Subcutaneous abdominal adipose tissue (tissue), 5 donors: ENCODE measurements around the gene SLIT3.

ENCODE experiments used
- H3K27ac ChIP-seq: one replicate; pipeline ENCODE4 v1.7.0; 2013; ENCODE audit warnings: low read depth, mild to moderate bottlenecking, inconsistent platforms, low read length, moderate library complexity
- H3K27me3 ChIP-seq, 5 donors: one replicate each; pipeline ENCODE4 v1.7.0; 2013; ENCODE audit warnings: low read length in 5 of 5, inconsistent platforms in 1 of 5; ENCODE audit not compliant: control insufficient read depth in 5 of 5, insufficient read depth in 4 of 5
- H3K36me3 ChIP-seq, 5 donors: one replicate each; pipeline ENCODE4 v1.7.0; 2013; ENCODE audit warnings: low read length in 5 of 5; ENCODE audit not compliant: control insufficient read depth in 5 of 5, insufficient read depth in 5 of 5
- H3K4me1 ChIP-seq, 5 donors: one replicate each; pipeline ENCODE4 v1.7.0; 2013; ENCODE audit warnings: low read length in 5 of 5, mild to moderate bottlenecking in 3 of 5, moderate library complexity in 1 of 5; ENCODE audit not compliant: control insufficient read depth in 5 of 5, insufficient read depth in 5 of 5
- H3K4me3 ChIP-seq, 5 donors: one replicate each; pipeline ENCODE4 v1.7.0; 2013; ENCODE audit warnings: low read length in 5 of 5, low read depth in 1 of 5
- H3K9ac ChIP-seq, 5 donors: one replicate each; pipeline ENCODE4 v1.7.0; 2013; ENCODE audit warnings: low read length in 5 of 5, mild to moderate bottlenecking in 4 of 5, moderate library complexity in 3 of 5
- H3K9me3 ChIP-seq, 5 donors: one replicate each; pipeline ENCODE4 v1.7.0; 2013; ENCODE audit warnings: low read length in 5 of 5; ENCODE audit not compliant: control insufficient read depth in 5 of 5
- donor health status: healthy.
- donor health status: healthy.
- donor health status: healthy.
- donor health status: healthy.
- donor health status: healthy.

SLIT3 gene

DNA sequence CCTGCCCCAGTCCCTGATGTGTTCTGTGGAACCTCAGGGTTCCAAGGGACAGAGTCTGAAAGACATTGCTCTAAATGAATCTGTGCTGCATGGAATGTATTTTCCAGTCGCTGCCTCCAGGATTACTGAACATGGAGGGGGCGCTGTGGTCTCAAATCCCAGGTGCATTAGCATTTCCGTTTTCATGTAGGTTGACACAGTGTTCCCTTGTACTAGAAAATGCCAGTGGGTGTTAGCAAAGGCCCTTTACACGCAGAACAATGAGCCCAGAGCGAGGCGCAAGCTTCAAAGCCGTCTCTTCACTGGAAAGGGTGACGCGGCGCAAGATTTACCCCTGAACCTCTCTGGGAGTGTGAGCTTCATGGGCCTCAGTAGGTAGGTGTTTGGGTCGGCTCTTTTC lies 308.3 kb downstream of the SLIT3 start:
- Histone ChIP-seq H3K36me3 (no peaks in the 10 kb centered on the region), H3K9me3 (no peaks in the 10 kb centered on the region), H3K9ac (no peak overlapping the region), H3K27me3 (no peaks in the 10 kb centered on the region), H3K4me1 (peaks cover 4 to 14% (median 10%) of the 10 kb centered on the region in 5 donors), H3K27ac (no peak overlapping the region), H3K4me3 (no peak overlapping the region)

- no peak overlapping the region for H3K4me3 ChIP-seq
- H3K9me3 ChIP-seq: no peaks in the 10 kb centered on the region
- H3K9ac ChIP-seq: no peak overlapping the region
- H3K27me3 ChIP-seq: no peaks in the 10 kb centered on the region
- H3K4me1 ChIP-seq: peaks cover 4 to 14% (median 10%) of the 10 kb centered on the region in 5 donors
- H3K27ac ChIP-seq: no peak overlapping the region
- no peaks in the 10 kb centered on the region for H3K36me3 ChIP-seq
These were observed 308.9 kb downstream of the SLIT3 start for GRCh38 chr5:168992016-168992415.

DNA sequence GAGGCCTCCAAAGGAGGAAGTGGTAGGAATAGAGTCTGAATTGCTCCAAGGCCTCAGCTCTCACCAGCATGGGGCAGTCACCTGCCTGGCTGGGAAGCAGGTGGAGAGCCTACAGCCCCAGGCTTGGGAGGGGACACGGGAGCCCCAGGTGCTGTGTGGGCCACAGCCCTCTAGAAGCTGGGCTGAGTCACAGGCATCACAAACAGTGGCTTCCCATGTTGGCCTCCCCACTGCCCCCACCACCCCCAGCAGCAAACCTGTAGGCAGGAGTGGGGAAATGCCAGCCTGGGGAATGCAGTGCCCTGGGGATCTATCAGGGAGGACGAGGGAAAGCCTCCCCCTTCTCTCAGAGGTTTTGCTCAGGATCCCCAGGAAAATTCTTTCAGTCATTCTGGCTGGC lies 309.6 kb downstream of the SLIT3 start:
- H3K4me1 ChIP-seq: peaks cover 4 to 14% (median 10%) of the 10 kb centered on the region in 5 donors
- H3K9me3 ChIP-seq: no peaks in the 10 kb centered on the region
- no peak overlapping the region for H3K9ac ChIP-seq
- H3K27me3 ChIP-seq: no peaks in the 10 kb centered on the region
- H3K4me3 ChIP-seq: no peak overlapping the region
- H3K36me3 ChIP-seq: no peaks in the 10 kb centered on the region
- H3K27ac ChIP-seq: no peak overlapping the region

GRCh38 chr5:168990679-168991078 lies 310.3 kb downstream of the SLIT3 start:
- Histone ChIP-seq H3K9me3 (no peaks in the 10 kb centered on the region), H3K4me1 (peaks cover 4 to 14% (median 10%) of the 10 kb centered on the region in 5 donors), H3K27ac (no peak overlapping the region), H3K9ac (no peak overlapping the region), H3K36me3 (no peaks in the 10 kb centered on the region), H3K27me3 (no peaks in the 10 kb centered on the region), H3K4me3 (no peak overlapping the region)

DNA sequence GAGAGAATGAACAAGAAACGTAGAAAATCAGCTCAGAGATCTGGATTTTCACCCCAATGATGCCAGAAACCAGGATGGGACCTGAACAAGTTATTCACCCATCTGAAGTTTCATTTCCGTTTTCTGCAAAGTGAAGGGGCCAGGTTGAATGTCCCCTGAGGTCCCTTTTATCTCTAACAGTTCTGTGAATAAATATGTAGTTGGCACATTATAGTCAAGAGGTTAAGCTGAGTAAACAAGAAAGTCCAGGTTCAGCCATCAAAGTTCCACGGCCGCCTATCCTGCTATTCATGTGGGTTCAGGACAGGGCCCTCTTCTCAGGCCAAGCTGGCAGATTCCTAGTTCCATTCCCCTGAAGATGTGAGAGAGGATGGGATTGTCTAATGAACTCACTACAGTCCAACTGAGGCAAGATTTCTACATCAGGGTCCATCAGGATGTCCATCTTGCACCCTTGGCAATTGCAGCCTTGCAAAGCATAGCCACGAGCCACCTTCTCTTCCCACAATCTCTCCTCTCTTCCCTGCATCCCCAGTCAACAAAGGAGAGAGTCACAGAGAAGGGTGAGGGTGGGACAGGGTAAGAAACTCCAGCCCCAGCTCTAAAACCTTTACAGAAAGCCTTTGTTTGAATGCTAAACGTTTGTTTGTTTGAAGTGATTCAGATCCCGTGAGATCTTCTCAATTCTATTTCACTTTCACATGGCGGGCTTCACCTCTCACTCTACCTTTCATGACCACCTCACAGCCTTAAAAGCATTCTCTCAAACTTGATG lies 311.0 kb downstream of the SLIT3 start:
- no peak overlapping the region for H3K27ac ChIP-seq
- peaks cover 4 to 14% (median 10%) of the 10 kb centered on the region in 5 donors for H3K4me1 ChIP-seq
- H3K36me3 ChIP-seq: no peaks in the 10 kb centered on the region
- no peak overlapping the region for H3K4me3 ChIP-seq
- H3K9ac ChIP-seq: no peak overlapping the region
- no peaks in the 10 kb centered on the region for H3K9me3 ChIP-seq
- H3K27me3 ChIP-seq: no peaks in the 10 kb centered on the region

- H3K36me3 ChIP-seq: no peaks in the 10 kb centered on the region
- no peak overlapping the region for H3K27ac ChIP-seq
- H3K4me3 ChIP-seq: no peak overlapping the region
- no peaks in the 10 kb centered on the region for H3K9me3 ChIP-seq
- no peak overlapping the region for H3K9ac ChIP-seq
- H3K27me3 ChIP-seq: no peaks in the 10 kb centered on the region
- peaks cover 4 to 14% (median 10%) of the 10 kb centered on the region in 5 donors for H3K4me1 ChIP-seq
These were observed 312.2 kb downstream of the SLIT3 start for GRCh38 chr5:168988699-168989098.

GRCh38 chr5:168987543-168988300 lies 313.2 kb downstream of the SLIT3 start:
- no peak overlapping the region for H3K27ac ChIP-seq
- no peaks in the 10 kb centered on the region for H3K9me3 ChIP-seq
- no peak overlapping the region for H3K9ac ChIP-seq
- H3K4me1 ChIP-seq: peaks cover 4 to 12% (median 10%) of the 10 kb centered on the region in 5 donors
- no peaks in the 10 kb centered on the region for H3K27me3 ChIP-seq
- no peaks in the 10 kb centered on the region for H3K36me3 ChIP-seq
- no peak overlapping the region for H3K4me3 ChIP-seq

DNA sequence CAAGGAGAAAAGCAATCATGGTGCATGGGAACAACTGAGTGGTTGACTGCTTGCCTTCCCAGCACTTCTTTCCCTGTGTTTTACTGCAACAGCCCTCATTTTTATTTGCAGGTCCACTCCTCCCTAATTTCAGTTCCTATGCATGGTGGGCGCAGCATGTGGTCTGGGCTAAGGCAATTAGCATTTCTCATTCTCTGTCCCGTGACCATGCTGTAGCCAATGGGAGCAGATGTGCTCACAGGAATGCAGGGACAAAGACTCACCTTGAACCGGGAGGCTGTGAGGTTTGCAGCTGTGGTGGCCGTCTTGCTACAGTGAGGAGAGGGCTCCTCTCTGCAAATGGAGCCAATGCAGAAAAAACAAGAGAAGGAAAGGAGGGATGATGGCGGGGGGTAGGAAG lies 315.5 kb downstream of the SLIT3 start:
- peaks cover 1 to 8% (median 5%) of the 10 kb centered on the region in 5 donors for H3K4me1 ChIP-seq
- no peak overlapping the region for H3K4me3 ChIP-seq
- H3K27ac ChIP-seq: no peak overlapping the region
- H3K9me3 ChIP-seq: no peaks in the 10 kb centered on the region
- H3K27me3 ChIP-seq: no peaks in the 10 kb centered on the region
- no peak overlapping the region for H3K9ac ChIP-seq
- H3K36me3 ChIP-seq: no peaks in the 10 kb centered on the region

- Histone ChIP-seq H3K4me3 (no peak overlapping the region), H3K9me3 (no peaks in the 10 kb centered on the region), H3K27ac (no peak overlapping the region), H3K27me3 (no peaks in the 10 kb centered on the region), H3K36me3 (no peaks in the 10 kb centered on the region), H3K9ac (no peak overlapping the region), H3K4me1 (peaks cover 8 to 18% (median 16%) of the 10 kb centered on the region in 5 donors)
These were observed 316.7 kb downstream of the SLIT3 start for GRCh38 chr5:168984135-168984675.

- Histone ChIP-seq H3K36me3 (no peaks in the 10 kb centered on the region), H3K9me3 (no peaks in the 10 kb centered on the region), H3K27me3 (no peaks in the 10 kb centered on the region), H3K9ac (no peak overlapping the region), H3K4me3 (no peak overlapping the region), H3K27ac (no peak overlapping the region), H3K4me1 (peaks cover 0 to 26% (median 18%) of the 10 kb centered on the region in 5 donors)
These were observed 321.8 kb downstream of the SLIT3 start for GRCh38 chr5:168979135-168979534.
